Chondrocyte (in vitro differentiated cells): ENCODE measurements around the gene CDH22. TPM values are rescaled to one million over a fixed set of nuclear protein-coding genes. Genes with fewer than 3 reads are reported as not detected.

Experiments used
- DNase-seq: peaks from one replicate; pipeline ENCODE4 v3.0.0; 2021; ENCODE audit warnings: mixed read lengths, low spot score
- H3K27ac Mint-ChIP-seq: one replicate; pipeline ENCODE4 v1.8.0; 2021; ENCODE audit warnings: mild to moderate bottlenecking, moderate library complexity, mixed read lengths; ENCODE audit not compliant: unreplicated experiment
- H3K27me3 Mint-ChIP-seq: 2 replicates; pipeline ENCODE4 v1.8.0; 2021; ENCODE audit warnings: low read depth, mixed read lengths
- H3K36me3 Mint-ChIP-seq: 2 replicates; pipeline ENCODE4 v1.8.0; 2021; ENCODE audit warnings: low read depth, mixed read lengths
- H3K4me1 Mint-ChIP-seq: 2 replicates; pipeline ENCODE4 v1.8.0; 2021; ENCODE audit warnings: low read depth, mild to moderate bottlenecking, mixed read lengths
- H3K4me3 Mint-ChIP-seq: one replicate; pipeline ENCODE4 v1.8.0; 2021; ENCODE audit warnings: mild to moderate bottlenecking, moderate library complexity, mixed read lengths; ENCODE audit not compliant: unreplicated experiment
- H3K9me3 Mint-ChIP-seq: 2 replicates; pipeline ENCODE4 v1.8.0; 2021; ENCODE audit warnings: low read depth, mixed read lengths
- total RNA-seq: library from RNA; stranded (reverse); gene quantifications from 3 replicates; pipeline ENCODE4 v1.2.1, GENCODE V29; 2021
- TF ChIP-seq, protein P1 (sequence below): fragments of 200-600 bp; sonication (generic); IDR thresholded peaks from 2 replicates; pipeline ENCODE4 v1.5.0; 2021; ENCODE audit warnings: antibody characterized with exemption, mild to moderate bottlenecking, moderate library complexity

The CDH22 gene
- total RNA-seq, 1 donor from 2014 or later: not detected

- no peak overlapping the region for H3K27ac Mint-ChIP-seq
Observed at GRCh38 chr20:46291401-46291800, 16.9 kb downstream of the CDH22 start.

DNA sequence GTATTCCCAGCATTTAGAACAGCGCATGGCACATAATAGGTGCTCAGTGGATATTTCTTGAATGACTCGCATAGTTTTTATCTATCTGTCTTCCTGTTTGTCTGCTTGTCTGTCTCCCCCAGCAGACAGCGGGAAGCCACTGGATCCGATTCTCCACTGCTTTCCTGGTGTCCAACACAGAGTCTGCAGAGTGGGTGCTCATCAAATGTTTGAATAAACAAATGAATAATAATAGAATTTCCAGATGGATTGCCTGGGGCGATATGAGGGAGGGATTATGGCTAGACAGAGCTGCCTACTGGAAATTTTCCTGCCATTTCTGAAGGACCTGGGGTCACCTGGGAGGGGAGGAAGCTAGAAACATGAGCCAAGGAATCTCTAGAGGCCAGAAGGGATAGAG is 18.9 kb downstream of the CDH22 start:
- H3K27me3 Mint-ChIP-seq: peaks cover 39% of the 10 kb centered on the region
- no peak for DNase-seq

More at GRCh38 chr20:46291401-46291800, 16.9 kb downstream of the CDH22 start:
- H3K36me3 Mint-ChIP-seq: no peaks in the 10 kb centered on the region
- peaks cover 49% of the 10 kb centered on the region for H3K27me3 Mint-ChIP-seq
- H3K9me3 Mint-ChIP-seq: no peaks in the 10 kb centered on the region
- no peaks in the 10 kb centered on the region for H3K4me1 Mint-ChIP-seq
- TF ChIP-seq, protein P1, sequence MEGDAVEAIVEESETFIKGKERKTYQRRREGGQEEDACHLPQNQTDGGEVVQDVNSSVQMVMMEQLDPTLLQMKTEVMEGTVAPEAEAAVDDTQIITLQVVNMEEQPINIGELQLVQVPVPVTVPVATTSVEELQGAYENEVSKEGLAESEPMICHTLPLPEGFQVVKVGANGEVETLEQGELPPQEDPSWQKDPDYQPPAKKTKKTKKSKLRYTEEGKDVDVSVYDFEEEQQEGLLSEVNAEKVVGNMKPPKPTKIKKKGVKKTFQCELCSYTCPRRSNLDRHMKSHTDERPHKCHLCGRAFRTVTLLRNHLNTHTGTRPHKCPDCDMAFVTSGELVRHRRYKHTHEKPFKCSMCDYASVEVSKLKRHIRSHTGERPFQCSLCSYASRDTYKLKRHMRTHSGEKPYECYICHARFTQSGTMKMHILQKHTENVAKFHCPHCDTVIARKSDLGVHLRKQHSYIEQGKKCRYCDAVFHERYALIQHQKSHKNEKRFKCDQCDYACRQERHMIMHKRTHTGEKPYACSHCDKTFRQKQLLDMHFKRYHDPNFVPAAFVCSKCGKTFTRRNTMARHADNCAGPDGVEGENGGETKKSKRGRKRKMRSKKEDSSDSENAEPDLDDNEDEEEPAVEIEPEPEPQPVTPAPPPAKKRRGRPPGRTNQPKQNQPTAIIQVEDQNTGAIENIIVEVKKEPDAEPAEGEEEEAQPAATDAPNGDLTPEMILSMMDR: no peak
- H3K4me3 Mint-ChIP-seq: no peak overlapping the region
- DNase-seq: no peak

GRCh38 chr20:46286977-46287376 is 21.3 kb downstream of the CDH22 start:
- Mint-ChIP-seq H3K4me1 (no peaks in the 10 kb centered on the region), H3K9me3 (no peaks in the 10 kb centered on the region), H3K27me3 (peaks cover 38% of the 10 kb centered on the region), H3K36me3 (no peaks in the 10 kb centered on the region), H3K4me3 (no peak overlapping the region), H3K27ac (no peak overlapping the region)
- TF ChIP-seq, protein P1: no peak
- DNase-seq: no peak

More for the DNA sequence above, 18.9 kb downstream of the CDH22 start:
- TF ChIP-seq, protein P1: no peak
- no peaks in the 10 kb centered on the region for H3K4me1 Mint-ChIP-seq
- H3K27ac Mint-ChIP-seq: no peak overlapping the region
- H3K36me3 Mint-ChIP-seq: no peaks in the 10 kb centered on the region
- no peak overlapping the region for H3K4me3 Mint-ChIP-seq
- H3K9me3 Mint-ChIP-seq: no peaks in the 10 kb centered on the region

GRCh38 chr20:46286382-46286781 is 21.9 kb downstream of the CDH22 start:
- Mint-ChIP-seq H3K4me3 (no peak overlapping the region), H3K9me3 (no peaks in the 10 kb centered on the region), H3K27me3 (peaks cover 38% of the 10 kb centered on the region), H3K36me3 (no peaks in the 10 kb centered on the region), H3K27ac (no peak overlapping the region), H3K4me1 (no peaks in the 10 kb centered on the region)
- DNase-seq: no peak
- TF ChIP-seq, protein P1: no peak

- H3K9me3 Mint-ChIP-seq: no peaks in the 10 kb centered on the region
- H3K4me1 Mint-ChIP-seq: no peaks in the 10 kb centered on the region
- peaks cover 43% of the 10 kb centered on the region for H3K27me3 Mint-ChIP-seq
- DNase-seq: no peak
- TF ChIP-seq, protein P1: no peak
- no peaks in the 10 kb centered on the region for H3K36me3 Mint-ChIP-seq
- no peak overlapping the region for H3K27ac Mint-ChIP-seq
- no peak overlapping the region for H3K4me3 Mint-ChIP-seq
Observed at GRCh38 chr20:46285740-46286139, 22.6 kb downstream of the CDH22 start.
